ENCODE measurements around the gene NIF3L1.
"Not testable (repeated sequence)": the region's sequence is repeated elsewhere in the genome, so short reads cannot be mapped to it uniquely, and the experiment has no call there.

NIF3L1 gene

GRCh38 chr2:200861617-200862155 is 27.5 kb upstream of the NIF3L1 start:
- Mint-ChIP-seq H3K4me1 (ENCODE audit: low read depth) (peaks cover 61% of the 10 kb centered on the region), H3K9me3 (ENCODE audit: low read depth) (no peaks in the 10 kb centered on the region), H3K36me3 (peaks cover 36% of the 10 kb centered on the region), H3K27me3 (no peaks in the 10 kb centered on the region), H3K4me3 (peak overlapping the region; percentile 98), H3K27ac (peak overlapping the region; percentile 100)

GRCh38 chr2:200862532-200863000 is 26.6 kb upstream of the NIF3L1 start:
- peak overlapping the region; percentile 98 for H3K4me3 Mint-ChIP-seq
- H3K4me1 Mint-ChIP-seq (ENCODE audit: low read depth) = peaks cover 55% of the 10 kb centered on the region
- H3K27me3 Mint-ChIP-seq = no peaks in the 10 kb centered on the region
- peak overlapping the region; percentile 100 for H3K27ac Mint-ChIP-seq
- H3K9me3 Mint-ChIP-seq (ENCODE audit: low read depth) = no peaks in the 10 kb centered on the region
- H3K36me3 Mint-ChIP-seq = peaks cover 31% of the 10 kb centered on the region

GRCh38 chr2:200863782-200864175 is 25.4 kb upstream of the NIF3L1 start:
- Mint-ChIP-seq H3K36me3 (peaks cover 27% of the 10 kb centered on the region), H3K27ac (peak overlapping the region; percentile 100), H3K27me3 (no peaks in the 10 kb centered on the region), H3K4me3 (peak overlapping the region; percentile 98), H3K4me1 (ENCODE audit: low read depth) (peaks cover 44% of the 10 kb centered on the region), H3K9me3 (ENCODE audit: low read depth) (no peaks in the 10 kb centered on the region)

- H3K4me3 Mint-ChIP-seq = peak within 1 kb of the TSS; percentile 98
- no peaks in the 10 kb centered on the region for H3K9me3 Mint-ChIP-seq (ENCODE audit: low read depth)
- peaks cover 25% of the 10 kb centered on the region for H3K36me3 Mint-ChIP-seq
- H3K27me3 Mint-ChIP-seq = no peaks in the 10 kb centered on the region
- peak within 1 kb of the TSS; percentile 100 for H3K27ac Mint-ChIP-seq
- H3K4me1 Mint-ChIP-seq (ENCODE audit: low read depth) = peaks cover 43% of the 10 kb centered on the region
These were observed 24.8 kb upstream of the NIF3L1 start, which contains the start of gene CLK1 for GRCh38 chr2:200864176-200865034. CLK1 (minus strand) TSS chr2:200864658; CDS start chr2:200861862, 2,796 bp downstream.

- peaks cover 20% of the 10 kb centered on the region for H3K4me1 Mint-ChIP-seq (ENCODE audit: low read depth)
- H3K36me3 Mint-ChIP-seq = peaks cover 4% of the 10 kb centered on the region
- H3K27me3 Mint-ChIP-seq = no peaks in the 10 kb centered on the region
- no peak overlapping the region for H3K4me3 Mint-ChIP-seq
- H3K9me3 Mint-ChIP-seq (ENCODE audit: low read depth) = no peaks in the 10 kb centered on the region
- peak overlapping the region; percentile 79 for H3K27ac Mint-ChIP-seq
These were observed 20.2 kb upstream of the NIF3L1 start for GRCh38 chr2:200869014-200869413.

GRCh38 chr2:200871151-200871550 is 18.0 kb upstream of the NIF3L1 start:
- H3K27ac Mint-ChIP-seq = peak overlapping the region; percentile 50
- peaks cover 4% of the 10 kb centered on the region for H3K36me3 Mint-ChIP-seq

GRCh38 chr2:200873560-200873959 is 15.6 kb upstream of the NIF3L1 start:
- Mint-ChIP-seq H3K4me1 (ENCODE audit: low read depth) (peaks cover 9% of the 10 kb centered on the region), H3K9me3 (ENCODE audit: low read depth) (no peaks in the 10 kb centered on the region), H3K27me3 (no peaks in the 10 kb centered on the region), H3K27ac (no peak overlapping the region), H3K4me3 (no peak overlapping the region), H3K36me3 (peaks cover 7% of the 10 kb centered on the region)

More at GRCh38 chr2:200871151-200871550, 18.0 kb upstream of the NIF3L1 start:
- Mint-ChIP-seq H3K4me3 (no peak overlapping the region), H3K27me3 (no peaks in the 10 kb centered on the region), H3K4me1 (ENCODE audit: low read depth) (peaks cover 12% of the 10 kb centered on the region), H3K9me3 (ENCODE audit: low read depth) (no peaks in the 10 kb centered on the region)

GRCh38 chr2:200877443-200877842 is 11.7 kb upstream of the NIF3L1 start:
- Mint-ChIP-seq H3K9me3 (ENCODE audit: low read depth) (no peaks in the 10 kb centered on the region), H3K27ac (no peak overlapping the region), H3K36me3 (peaks cover 10% of the 10 kb centered on the region), H3K4me3 (no peak overlapping the region), H3K27me3 (no peaks in the 10 kb centered on the region), H3K4me1 (ENCODE audit: low read depth) (peaks cover 2% of the 10 kb centered on the region)

GRCh38 chr2:200878289-200878880 is 10.8 kb upstream of the NIF3L1 start:
- Mint-ChIP-seq H3K4me3 (no peak overlapping the region), H3K27me3 (no peaks in the 10 kb centered on the region), H3K27ac (no peak overlapping the region), H3K9me3 (ENCODE audit: low read depth) (no peaks in the 10 kb centered on the region), H3K4me1 (ENCODE audit: low read depth) (peaks cover 2% of the 10 kb centered on the region), H3K36me3 (peaks cover 9% of the 10 kb centered on the region)

- not testable (repeated sequence) for H3K27ac Mint-ChIP-seq; H3K4me3 Mint-ChIP-seq; H3K9me3 Mint-ChIP-seq (ENCODE audit: low read depth); H3K27me3 Mint-ChIP-seq
- Mint-ChIP-seq H3K4me1 (ENCODE audit: low read depth) (peaks cover 12% of the 10 kb centered on the region), H3K36me3 (peaks cover 14% of the 10 kb centered on the region)
These were observed 7.4 kb upstream of the NIF3L1 start for GRCh38 chr2:200881715-200882249.

- Mint-ChIP-seq H3K4me3 (no peak overlapping the region), H3K36me3 (peaks cover 13% of the 10 kb centered on the region), H3K9me3 (ENCODE audit: low read depth) (no peaks in the 10 kb centered on the region), H3K27me3 (no peaks in the 10 kb centered on the region), H3K4me1 (ENCODE audit: low read depth) (peaks cover 12% of the 10 kb centered on the region), H3K27ac (peak overlapping the region; percentile 36)
These were observed 10.3 kb downstream of the NIF3L1 start for GRCh38 chr2:200899482-200899881.

- peaks cover 10% of the 10 kb centered on the region for H3K4me1 Mint-ChIP-seq (ENCODE audit: low read depth)
- no peaks in the 10 kb centered on the region for H3K27me3 Mint-ChIP-seq
- H3K36me3 Mint-ChIP-seq = peaks cover 13% of the 10 kb centered on the region
- H3K4me3 Mint-ChIP-seq = no peak overlapping the region
- H3K9me3 Mint-ChIP-seq (ENCODE audit: low read depth) = no peaks in the 10 kb centered on the region
- H3K27ac Mint-ChIP-seq = peak overlapping the region; percentile 78
These were observed 12.4 kb downstream of the NIF3L1 start for GRCh38 chr2:200901459-200902072.

GRCh38 chr2:200905618-200906296 is 16.6 kb downstream of the NIF3L1 start:
- Mint-ChIP-seq H3K27me3 (no peaks in the 10 kb centered on the region), H3K9me3 (ENCODE audit: low read depth) (no peaks in the 10 kb centered on the region), H3K4me3 (no peak overlapping the region), H3K36me3 (peaks cover 5% of the 10 kb centered on the region), H3K27ac (no peak overlapping the region), H3K4me1 (ENCODE audit: low read depth) (peaks cover 8% of the 10 kb centered on the region)

- H3K27ac Mint-ChIP-seq = no peak overlapping the region
- H3K4me3 Mint-ChIP-seq = no peak overlapping the region
- no peaks in the 10 kb centered on the region for H3K9me3 Mint-ChIP-seq (ENCODE audit: low read depth)
- H3K4me1 Mint-ChIP-seq (ENCODE audit: low read depth) = no peaks in the 10 kb centered on the region
- H3K36me3 Mint-ChIP-seq = peaks cover 5% of the 10 kb centered on the region
- H3K27me3 Mint-ChIP-seq = no peaks in the 10 kb centered on the region
These were observed 20.8 kb downstream of the NIF3L1 start for GRCh38 chr2:200909958-200910357.
